Brain microvascular endothelial cell (primary cell): Measurements from ENCODE around the gene CTNNA3.
A peak's percentile ranks its signal among the peaks of the same experiment; 100 is the strongest.

Experiments used
- DNase-seq: peaks from one replicate; pipeline ENCODE4 v3.0.0-alpha.2; 2020
- H3K27ac ChIP-seq: fragments of 250-450 bp; sonication (Bioruptor Pico); 2 replicates; pipeline ENCODE4 v1.5.1; 2020; ENCODE audit warnings: mild to moderate bottlenecking, moderate library complexity
- H3K27me3 ChIP-seq: fragments of 250-450 bp; sonication (Bioruptor Pico); replicated peaks from 2 replicates; pipeline ENCODE4 v1.5.1; 2020; ENCODE audit warnings: mild to moderate bottlenecking
- H3K36me3 ChIP-seq: fragments of 250-450 bp; sonication (Bioruptor Pico); replicated peaks from 2 replicates; pipeline ENCODE4 v1.5.1; 2020; ENCODE audit warnings: mild to moderate bottlenecking
- H3K4me3 ChIP-seq: 2 replicates; pipeline ENCODE4 v1.5.1; 2011; ENCODE audit warnings: low read depth, mild to moderate bottlenecking, control low read depth, low read length, moderate library complexity
- CTCF ChIP-seq: IDR thresholded peaks from 2 replicates; pipeline ENCODE4 v1.5.1; 2011; ENCODE audit warnings: low read depth, mild to moderate bottlenecking, moderate library complexity, low read length, control low read depth, inconsistent platforms; ENCODE audit errors: missing control alignments
- in situ Hi-C: cut with HindIII; loops from 2 replicates; pipeline ENCODE4 v1.10.0; 2017; ENCODE audit warnings: low sequenced_read_pairs, low pct_ligation_motif_present

CTNNA3 gene

DNA sequence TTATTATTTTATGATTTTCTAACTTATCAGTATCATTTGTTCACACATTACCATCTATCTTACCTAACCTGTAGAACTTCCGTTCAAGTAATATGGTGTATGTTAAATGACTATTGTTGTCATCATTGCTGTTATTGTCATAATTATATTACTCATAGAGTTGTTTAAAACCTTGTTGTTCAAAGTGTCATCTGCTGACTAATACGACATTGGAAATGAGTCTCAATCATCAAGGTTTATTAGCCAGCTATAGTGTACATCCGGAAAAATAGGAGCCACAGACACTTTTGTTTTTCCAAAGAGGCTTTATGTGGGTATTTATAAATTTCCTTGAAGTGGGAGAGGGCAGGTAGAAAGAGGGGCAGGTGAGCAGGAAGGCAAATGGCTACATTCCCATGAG is 1157.1 kb downstream of the CTNNA3 start:
- H3K27me3 ChIP-seq = no peaks in the 10 kb centered on the region
- in situ Hi-C loops = no loop called here
- DNase-seq = no peak
- no peak for TF ChIP-seq CTCF
- no peak overlapping the region for H3K4me3 ChIP-seq
- H3K36me3 ChIP-seq = no peaks in the 10 kb centered on the region
- H3K27ac ChIP-seq = no peak overlapping the region

DNA sequence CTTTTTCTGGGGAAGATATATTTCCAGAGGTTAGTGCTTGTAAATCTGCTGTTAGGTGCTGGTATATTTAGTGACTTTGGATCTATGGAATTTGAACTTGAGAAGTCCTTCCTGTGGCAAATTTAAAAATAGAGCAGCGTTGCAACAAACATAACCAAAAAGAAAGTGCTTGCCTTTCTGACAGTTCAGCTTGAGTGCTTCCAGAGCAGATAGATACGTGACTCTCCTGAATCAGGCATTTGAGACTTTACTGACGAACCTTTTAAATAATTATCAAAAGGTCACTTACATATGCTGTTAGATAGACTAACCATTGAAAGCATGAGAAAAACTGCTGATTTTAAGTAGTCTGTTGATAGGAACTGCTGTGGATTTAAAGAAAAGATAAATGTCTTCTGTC is 1157.6 kb downstream of the CTNNA3 start:
- in situ Hi-C loops = no loop called here
- DNase-seq = no peak
- no peak for TF ChIP-seq CTCF
- Histone ChIP-seq H3K4me3 (no peak overlapping the region), H3K36me3 (no peaks in the 10 kb centered on the region), H3K27ac (no peak overlapping the region), H3K27me3 (no peaks in the 10 kb centered on the region)

GRCh38 chr10:66537186-66537585 is 1158.8 kb downstream of the CTNNA3 start:
- Histone ChIP-seq H3K4me3 (no peak overlapping the region), H3K27me3 (no peaks in the 10 kb centered on the region), H3K27ac (no peak overlapping the region), H3K36me3 (no peaks in the 10 kb centered on the region)
- in situ Hi-C loops = no loop called here
- DNase-seq = no peak
- TF ChIP-seq CTCF = no peak

DNA sequence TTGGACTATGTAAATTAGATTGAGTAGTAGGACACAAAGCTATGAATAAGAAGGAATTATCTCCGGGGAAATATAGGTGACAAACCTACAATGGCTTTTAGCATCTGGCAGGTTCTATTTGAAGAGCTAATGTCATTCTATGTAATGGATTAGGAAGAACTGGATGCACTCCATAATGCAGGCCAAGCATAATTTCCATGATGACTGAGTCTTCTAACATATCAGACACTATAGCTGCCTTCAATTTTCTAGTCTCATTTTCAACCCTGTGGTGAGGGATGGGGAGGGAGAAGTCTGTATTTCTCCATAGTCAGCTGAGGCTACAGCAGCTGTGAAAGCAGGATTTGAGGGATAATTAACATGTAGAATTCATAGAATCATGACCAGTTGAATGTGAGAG is 1160.6 kb downstream of the CTNNA3 start:
- in situ Hi-C loops = no loop called here
- TF ChIP-seq CTCF = no peak

DNA sequence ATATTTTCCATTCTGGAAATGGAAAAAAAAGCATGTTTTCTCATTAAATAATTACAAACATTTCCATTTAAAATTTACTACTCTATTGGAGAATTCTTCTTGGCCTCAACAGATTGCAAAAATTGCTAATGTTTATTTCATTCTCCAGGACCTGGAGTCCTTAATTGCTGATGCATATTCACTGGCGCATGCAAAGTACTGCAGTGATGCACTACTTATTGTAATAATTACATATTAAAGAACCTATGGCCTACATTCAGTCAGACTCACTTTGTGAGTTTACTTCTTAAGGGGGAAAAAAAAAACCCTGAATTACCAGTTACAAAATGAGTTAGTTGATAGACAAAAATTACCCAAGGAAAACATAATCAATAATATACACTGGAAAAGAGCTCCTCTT is 1161.1 kb downstream of the CTNNA3 start:
- Histone ChIP-seq H3K36me3 (no peaks in the 10 kb centered on the region), H3K27me3 (no peaks in the 10 kb centered on the region), H3K27ac (no peak overlapping the region), H3K4me3 (no peak overlapping the region)
- TF ChIP-seq CTCF = no peak
- in situ Hi-C loops = no loop called here
- DNase-seq = no peak

More for the DNA sequence above, 1160.6 kb downstream of the CTNNA3 start:
- no peak for DNase-seq
- H3K27me3 ChIP-seq = no peaks in the 10 kb centered on the region
- H3K4me3 ChIP-seq = no peak overlapping the region
- H3K36me3 ChIP-seq = no peaks in the 10 kb centered on the region
- H3K27ac ChIP-seq = no peak overlapping the region

- Histone ChIP-seq H3K4me3 (no peak overlapping the region), H3K27ac (no peak overlapping the region), H3K36me3 (no peaks in the 10 kb centered on the region), H3K27me3 (no peaks in the 10 kb centered on the region)
- in situ Hi-C loops = no loop called here
- TF ChIP-seq CTCF = no peak
- DNase-seq = peak; percentile 44
Observed at GRCh38 chr10:66521506-66521905, 1174.5 kb downstream of the CTNNA3 start.
